HG02798 (cell line): ENCODE data around the gene SLC1A7.

Experiments
- ATAC-seq: cut with Tn5 transposase; IDR thresholded peaks from one replicate; pipeline ENCODE4 v1.9.1; 2021; ENCODE audit warnings: mild to moderate bottlenecking; ENCODE audit not compliant: unreplicated experiment, poor library complexity

The SLC1A7 gene

GRCh38 chr1:53134961-53135734, 7.3 kb downstream of the SLC1A7 start:
- ATAC-seq = no peak

- ATAC-seq = no peak
Measured at GRCh38 chr1:53134042-53134485, 8.4 kb downstream of the SLC1A7 start.

DNA sequence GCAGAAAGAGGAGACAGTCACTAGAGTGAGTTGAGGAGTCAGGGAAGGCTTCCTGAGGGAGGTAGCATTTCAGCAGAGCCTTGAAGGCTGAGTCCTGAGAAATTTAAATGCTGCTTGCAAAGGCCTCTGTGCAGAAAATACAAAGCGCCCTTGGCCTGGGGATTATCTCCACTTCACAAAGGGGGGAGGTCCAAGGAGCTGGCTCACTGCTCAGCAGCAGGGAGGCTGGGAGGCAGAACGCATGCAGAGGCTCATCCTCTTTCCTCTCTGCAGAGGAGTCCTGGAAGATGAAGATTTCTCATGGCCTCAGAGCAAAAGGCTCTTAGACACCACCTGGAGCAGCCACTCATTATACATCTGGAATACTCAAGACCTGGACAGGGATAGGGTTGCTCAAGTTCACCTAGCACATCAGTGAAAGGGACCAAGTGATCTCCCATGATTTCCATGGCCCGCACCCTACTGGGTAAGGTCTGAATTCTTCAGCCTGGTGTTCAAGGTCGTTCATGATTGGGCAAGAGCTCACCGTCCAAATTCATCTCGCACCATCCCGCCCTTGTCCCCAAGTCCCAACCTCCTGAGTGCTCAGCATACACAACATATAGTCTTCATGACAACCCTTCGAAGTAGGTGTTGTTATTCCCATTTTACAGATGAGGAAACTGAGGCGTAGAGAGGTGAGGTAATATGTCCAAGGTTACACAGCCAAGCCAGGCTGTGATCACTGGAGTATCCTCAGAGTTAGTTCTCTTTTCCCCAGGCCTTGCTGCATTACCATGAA, 9.0 kb downstream of the SLC1A7 start:
- no peak for ATAC-seq

GRCh38 chr1:53132176-53132575, 10.3 kb downstream of the SLC1A7 start:
- no peak for ATAC-seq

DNA sequence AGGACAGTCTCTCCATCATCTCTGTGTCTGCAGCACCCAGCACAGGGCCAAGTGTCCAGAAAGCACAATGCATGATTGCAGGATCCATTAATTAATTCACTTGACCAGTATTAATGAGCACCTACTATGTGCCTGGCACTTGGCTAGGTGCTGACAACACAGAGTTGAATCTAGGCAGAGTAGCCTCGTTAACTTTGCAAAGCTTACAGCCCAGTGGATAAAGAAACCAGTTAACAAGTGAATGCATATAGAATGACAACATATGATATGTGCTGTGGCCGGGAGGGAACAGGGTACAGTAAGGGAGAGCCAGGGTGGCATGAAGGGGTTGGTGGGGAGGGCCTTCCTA, 10.9 kb downstream of the SLC1A7 start:
- ATAC-seq = no peak

DNA sequence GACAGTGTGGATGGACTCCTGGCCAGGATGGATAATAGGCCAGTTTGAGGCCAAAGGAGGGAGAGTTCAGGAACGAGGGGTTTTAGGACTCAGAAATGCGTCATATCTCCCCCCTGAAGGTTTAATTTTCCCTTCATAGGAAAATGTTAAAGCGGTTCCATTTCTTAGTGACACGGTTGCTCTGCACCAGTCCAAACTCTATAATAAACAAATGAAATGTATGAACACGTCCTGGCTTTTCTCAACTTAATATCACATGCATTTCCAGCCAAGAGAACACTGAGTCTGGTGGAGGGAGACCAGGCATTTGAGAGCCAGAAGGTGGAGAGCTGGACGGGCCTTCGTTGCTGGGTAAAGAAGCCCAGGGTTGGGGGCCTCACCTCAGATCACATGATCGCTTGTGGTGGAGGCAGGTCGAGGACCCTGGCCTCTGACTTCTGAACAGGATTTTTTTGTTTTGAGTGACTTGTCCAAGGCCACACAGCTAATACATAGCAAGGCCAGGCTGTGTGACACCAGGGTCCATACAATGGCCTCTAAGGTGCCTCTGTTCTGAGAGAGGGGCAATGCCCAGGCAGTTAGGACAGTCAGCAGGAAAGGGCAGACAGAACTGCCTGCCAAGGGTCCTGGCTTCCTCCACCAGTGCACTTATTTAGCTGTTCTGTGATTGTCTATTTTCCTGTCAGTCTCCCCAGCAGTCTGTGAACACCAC, 11.4 kb downstream of the SLC1A7 start:
- ATAC-seq = no peak

DNA sequence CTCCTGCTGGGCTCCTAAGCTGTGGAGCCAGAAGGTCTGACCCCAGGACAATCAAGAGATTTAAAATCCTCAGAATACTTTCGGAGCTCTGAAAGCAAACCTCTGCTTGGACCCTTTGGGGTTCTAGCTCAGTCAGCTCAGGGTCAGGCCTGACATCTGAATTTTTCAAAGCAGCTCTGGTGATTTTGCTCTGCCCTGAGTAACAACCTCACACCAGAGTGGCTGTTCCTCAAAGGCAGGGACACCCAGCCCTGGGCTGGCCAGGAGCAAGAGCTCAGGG, 11.9 kb downstream of the SLC1A7 start:
- no peak for ATAC-seq

DNA sequence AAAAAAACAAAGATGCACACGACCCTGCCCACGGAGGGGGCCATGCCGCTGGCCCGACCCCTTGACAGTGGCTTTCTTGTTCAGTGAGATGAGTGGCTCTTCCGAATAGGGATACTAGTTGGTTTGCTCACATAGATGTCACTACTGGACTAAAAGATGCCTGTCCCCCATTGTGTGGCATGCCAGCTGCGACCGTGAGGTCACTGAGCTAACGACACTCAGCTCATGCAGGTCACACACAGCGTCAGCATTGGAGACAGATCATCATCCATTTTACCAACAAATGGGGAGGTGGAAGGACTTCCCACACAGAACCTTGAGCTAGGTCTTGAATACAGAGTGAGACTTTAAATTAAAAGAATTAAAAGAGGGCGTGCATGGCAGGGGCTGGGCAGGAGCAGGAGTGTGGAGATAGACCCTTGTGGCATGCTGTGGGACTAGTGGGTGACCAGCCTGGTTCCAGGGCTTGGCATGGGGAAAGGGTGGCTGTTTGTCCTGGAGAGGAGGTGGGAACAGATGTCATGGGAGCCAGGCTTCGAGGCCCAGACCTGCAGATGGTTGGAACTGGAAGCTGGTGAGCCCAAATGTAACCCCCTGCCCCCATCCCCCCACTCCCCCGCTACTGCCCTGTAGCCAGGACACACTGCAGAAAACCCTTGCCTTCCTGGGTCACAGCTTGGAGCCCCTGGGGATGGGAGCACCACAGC, 12.4 kb downstream of the SLC1A7 start:
- ATAC-seq = no peak

DNA sequence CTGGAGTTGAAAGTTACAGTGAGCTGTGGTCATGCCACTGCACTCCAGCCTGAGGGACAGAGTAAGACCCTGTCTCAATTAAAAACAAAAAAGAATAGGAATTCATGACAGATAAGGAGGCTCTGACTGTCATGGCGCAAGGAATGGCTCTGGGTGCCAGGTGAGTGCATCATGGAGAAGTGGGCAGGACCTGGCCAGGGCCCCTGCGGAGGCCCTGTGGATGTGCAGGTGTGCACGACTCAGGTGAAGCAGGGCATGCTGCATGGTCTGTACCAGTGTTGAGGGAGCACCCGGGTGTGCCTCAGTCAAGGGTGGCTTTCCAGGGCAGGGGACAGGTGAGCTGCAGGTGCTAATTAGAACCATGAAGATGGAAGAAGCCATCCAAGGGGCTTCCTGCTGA, 14.0 kb downstream of the SLC1A7 start:
- no peak for ATAC-seq

DNA sequence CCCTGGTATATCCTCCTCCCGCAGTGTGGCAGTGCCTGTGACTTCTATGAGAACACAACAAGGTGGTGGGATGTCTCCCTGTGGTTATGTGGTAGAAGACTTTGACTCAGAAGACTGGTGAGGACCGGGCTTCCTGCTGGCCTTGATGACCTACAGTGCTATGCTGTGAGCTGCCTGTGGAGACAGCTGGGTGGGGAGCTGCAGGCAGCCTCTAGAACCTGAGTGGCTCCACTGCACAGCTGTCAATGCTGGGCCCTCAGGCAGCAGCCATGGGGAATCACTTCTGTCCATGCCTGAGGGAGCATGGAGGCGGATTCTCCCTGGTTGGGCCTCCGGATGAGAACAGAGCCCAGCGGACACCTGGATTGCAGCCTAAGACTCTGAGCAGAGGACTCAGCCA, 14.9 kb downstream of the SLC1A7 start:
- no peak for ATAC-seq

DNA sequence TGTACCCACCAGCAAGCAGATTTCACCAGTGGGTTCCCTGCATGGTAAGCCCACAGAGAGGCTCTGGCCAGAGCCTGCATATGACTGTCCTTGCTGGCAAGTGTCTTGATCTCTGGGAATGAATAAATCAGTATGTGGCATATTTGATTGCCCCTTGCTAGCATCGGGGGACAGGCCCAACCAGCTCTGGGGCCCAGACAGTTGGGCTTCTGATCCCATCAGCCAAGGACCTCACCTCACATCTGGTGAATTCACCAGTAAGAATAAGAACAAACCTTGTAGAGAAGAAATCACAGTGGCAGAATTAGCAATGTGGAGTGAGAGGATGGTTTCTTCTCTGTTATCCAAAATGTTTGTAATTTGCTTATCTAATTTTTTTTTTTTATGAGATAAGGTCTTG, 15.9 kb downstream of the SLC1A7 start:
- no peak for ATAC-seq

DNA sequence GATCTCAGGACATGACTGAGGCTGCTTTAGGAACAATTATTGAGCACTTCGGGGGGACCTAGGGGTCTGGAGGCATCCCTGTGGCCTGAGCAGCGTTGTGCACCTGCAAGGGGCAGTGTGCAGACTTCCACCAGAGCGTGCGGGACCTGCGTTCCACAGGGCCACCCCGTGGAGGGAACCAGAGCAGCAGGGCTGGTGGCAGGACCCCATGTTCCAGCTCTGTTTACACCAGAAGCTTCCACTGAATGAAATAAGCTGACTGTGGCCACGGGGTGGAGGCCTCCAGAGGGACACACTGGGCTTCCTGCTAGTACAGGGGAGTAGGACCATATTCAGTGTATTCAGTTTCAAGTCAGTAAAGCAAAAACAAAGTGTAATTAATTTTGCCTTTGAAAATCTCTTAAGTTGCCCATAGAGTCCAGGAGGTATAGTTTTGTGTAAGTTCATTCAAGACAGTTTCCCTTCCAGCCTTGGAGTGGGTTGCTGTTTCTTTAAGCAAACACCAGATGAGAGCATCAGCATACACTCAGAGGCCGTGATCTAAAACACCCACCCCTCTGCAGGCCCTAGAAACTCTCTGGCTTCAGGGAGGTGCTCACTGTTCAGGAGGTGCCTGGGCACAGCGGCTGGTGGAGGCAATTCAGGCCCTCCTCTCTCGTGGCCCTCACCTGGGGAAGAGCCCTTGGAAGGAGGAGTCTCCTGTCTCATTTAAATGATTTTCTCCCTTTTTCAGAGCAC, 16.6 kb downstream of the SLC1A7 start:
- ATAC-seq = no peak

- ATAC-seq = no peak
Measured at GRCh38 chr1:53125122-53125521, 17.3 kb downstream of the SLC1A7 start.

DNA sequence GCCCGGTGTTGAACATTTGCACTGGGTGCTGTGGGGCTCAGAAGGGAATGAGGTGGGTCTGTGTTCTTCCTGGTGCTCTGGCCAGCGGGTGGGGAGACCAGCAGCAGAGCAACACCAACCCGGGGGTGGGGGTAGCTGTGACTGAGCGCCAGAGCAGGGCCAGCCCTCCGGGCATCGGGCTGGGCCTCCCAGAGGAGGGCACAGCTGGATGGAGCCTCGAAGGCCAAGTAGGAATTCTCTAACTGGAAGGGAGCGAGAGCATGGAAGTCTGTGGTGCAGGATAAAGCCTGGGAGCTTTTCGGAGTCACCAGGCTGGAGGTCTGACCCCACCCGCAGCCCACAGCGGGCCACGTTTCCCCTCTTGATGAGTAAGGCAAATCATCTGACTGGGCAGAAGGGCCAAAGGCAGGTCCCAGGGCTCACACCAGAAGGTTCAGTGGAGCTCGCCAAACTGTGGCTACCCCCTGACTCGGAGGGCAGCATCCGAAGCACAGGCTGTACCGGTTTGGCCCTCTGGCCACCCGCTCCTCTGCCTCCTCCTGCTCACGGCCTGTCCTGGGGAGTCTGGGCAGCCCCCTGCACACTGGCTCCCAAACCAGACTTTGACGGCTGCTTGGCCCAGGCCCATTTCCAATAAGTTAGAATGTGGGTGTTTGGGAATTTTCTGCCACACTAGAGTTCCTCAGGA, 18.8 kb downstream of the SLC1A7 start:
- no peak for ATAC-seq

DNA sequence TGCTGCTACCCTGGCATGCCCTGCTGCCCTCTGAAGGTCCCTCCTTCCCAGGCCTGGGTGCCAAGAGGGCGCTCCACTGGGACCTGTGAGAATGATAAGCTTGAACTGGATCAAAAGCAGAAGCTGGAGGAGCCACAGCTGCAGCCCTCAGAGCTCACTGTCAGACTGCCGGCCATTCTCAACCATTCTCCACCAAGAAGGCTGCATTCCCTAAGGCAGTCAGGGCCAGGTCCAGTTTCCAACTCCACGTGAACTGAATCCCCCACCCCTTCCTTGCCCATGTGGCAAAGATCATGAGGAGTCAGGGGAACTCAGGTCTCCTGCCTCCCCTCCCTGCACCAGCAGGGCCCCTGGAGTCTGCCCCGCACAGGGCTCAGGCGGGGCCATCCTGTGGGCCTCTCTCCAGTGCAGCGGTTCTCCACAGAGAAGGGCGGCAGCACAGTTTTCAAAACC, 19.5 kb downstream of the SLC1A7 start:
- no peak for ATAC-seq

DNA sequence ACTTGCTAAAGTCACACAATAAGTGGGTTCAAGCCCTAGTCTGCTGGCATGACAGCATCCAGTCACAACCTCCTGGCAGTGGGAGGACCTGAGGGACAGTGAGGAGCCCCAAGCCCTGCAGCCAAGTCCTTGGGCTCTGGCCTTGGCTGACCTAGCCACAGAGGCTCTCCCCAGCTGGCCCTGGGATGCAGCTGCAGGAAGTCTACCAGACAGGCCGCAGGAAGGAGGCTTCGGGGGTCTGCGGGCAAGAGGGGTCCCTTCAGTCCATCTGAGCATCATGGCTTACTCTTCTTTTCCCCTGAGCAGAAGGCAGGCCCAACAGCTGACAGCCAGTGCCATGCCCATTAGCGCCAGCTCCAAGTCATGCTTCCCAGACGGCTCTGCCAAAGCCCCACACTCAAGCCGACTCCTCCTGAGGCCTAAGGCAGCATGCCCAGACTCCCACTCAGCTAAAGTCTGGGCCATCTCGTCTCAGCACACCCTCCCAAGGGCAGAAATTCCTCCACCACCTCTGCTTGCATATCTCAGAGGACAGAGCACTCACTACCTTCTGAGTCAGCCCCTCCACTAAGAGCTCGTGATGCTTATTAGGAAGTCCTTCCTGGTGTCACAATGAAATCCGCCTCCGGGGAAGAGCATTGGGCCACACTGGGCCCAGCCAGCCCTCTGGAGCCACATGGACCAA, 20.1 kb downstream of the SLC1A7 start:
- no peak for ATAC-seq

GRCh38 chr1:53121319-53122172, 20.9 kb downstream of the SLC1A7 start:
- no peak for ATAC-seq

DNA sequence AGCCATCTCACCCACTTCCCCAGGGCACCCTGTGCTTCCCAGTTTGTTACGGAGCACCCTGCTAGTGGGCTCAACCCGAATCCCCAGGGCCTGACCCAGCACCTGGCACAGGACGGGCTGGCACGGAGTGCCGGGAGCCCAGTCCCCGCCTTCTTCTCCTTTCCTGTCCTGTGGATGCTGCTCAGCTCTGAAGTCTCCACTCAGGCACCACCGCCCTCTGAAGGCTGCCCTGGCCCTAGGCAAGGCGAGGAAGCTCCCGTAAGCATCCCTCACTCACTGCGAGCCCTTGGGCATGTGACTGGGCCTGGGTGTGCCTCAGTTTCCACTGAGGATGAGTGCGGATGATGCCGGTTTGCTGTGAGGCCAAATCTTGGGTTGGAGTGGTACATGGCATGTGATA, 21.8 kb downstream of the SLC1A7 start:
- ATAC-seq = no peak
